DND-41 (cell line): ENCODE data around the gene DLG1.

Source experiments
- EZH2 ChIP-seq: IDR thresholded peaks from 3 replicates; pipeline ENCODE4 v1.6.1; 2012; ENCODE audit warnings: borderline replicate concordance, low read depth, mild to moderate bottlenecking, moderate library complexity, low read length, inconsistent platforms; ENCODE audit not compliant: severe bottlenecking
- TF ChIP-seq, protein P1 (sequence below): IDR thresholded peaks from 2 replicates; pipeline ENCODE4 v1.5.1; 2012; ENCODE audit warnings: borderline replicate concordance, low read length, moderate library complexity, mild to moderate bottlenecking; ENCODE audit not compliant: poor library complexity, severe bottlenecking; ENCODE audit errors: extremely low read depth

DNA sequence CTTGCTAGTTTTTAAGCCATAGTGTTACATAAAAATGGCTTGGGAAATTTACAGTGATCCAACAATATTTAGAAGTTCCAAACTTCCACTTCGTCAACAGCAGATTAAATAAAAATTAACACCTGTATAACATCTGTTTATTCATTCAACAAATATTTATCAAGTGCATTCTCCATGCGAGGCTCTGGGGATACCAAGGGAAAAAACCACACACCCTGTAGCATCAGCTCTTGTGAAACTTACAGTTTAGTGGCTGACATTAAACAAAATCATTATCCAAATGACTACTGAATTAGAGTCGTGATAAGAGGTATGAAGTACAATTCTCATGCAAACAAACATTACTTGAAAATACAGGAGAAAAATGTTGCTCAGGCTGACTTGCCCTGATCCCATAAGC lies 122.9 kb downstream of the DLG1 start:
- TF ChIP-seq, protein P1, sequence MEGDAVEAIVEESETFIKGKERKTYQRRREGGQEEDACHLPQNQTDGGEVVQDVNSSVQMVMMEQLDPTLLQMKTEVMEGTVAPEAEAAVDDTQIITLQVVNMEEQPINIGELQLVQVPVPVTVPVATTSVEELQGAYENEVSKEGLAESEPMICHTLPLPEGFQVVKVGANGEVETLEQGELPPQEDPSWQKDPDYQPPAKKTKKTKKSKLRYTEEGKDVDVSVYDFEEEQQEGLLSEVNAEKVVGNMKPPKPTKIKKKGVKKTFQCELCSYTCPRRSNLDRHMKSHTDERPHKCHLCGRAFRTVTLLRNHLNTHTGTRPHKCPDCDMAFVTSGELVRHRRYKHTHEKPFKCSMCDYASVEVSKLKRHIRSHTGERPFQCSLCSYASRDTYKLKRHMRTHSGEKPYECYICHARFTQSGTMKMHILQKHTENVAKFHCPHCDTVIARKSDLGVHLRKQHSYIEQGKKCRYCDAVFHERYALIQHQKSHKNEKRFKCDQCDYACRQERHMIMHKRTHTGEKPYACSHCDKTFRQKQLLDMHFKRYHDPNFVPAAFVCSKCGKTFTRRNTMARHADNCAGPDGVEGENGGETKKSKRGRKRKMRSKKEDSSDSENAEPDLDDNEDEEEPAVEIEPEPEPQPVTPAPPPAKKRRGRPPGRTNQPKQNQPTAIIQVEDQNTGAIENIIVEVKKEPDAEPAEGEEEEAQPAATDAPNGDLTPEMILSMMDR: no peak
- no peak for TF ChIP-seq EZH2
